DND-41 (cell line): ENCODE results near the gene OSTM1.

Source experiments
- ATAC-seq: fragments of 200-7000 bp; cut with Tn5 transposase; 3 replicates; pipeline ENCODE4 v1.9.1; 2021; ENCODE audit warnings: low read depth; ENCODE audit not compliant: insufficient read depth
- DNase-seq: peaks from one replicate; pipeline ENCODE4 v3.0.0-alpha.2; 2020
- H2AFZ ChIP-seq: 2 replicates; pipeline ENCODE4 v1.6.0; 2012; ENCODE audit warnings: low read depth, low read length
- H3K27ac ChIP-seq: 2 replicates; pipeline ENCODE4 v1.5.1; 2012; ENCODE audit warnings: low read length, inconsistent platforms
- H3K27me3 ChIP-seq: fragments of 200-600 bp; sonication (generic); 2 replicates; pipeline ENCODE4 v1.6.0; 2012; ENCODE audit warnings: low read length, mild to moderate bottlenecking, inconsistent platforms; ENCODE audit not compliant: insufficient read depth, poor library complexity
- H3K36me3 ChIP-seq: 2 replicates; pipeline ENCODE4 v1.5.1; 2012; ENCODE audit warnings: low read length, inconsistent platforms; ENCODE audit not compliant: insufficient read depth
- H3K4me1 ChIP-seq: 2 replicates; pipeline ENCODE4 v1.5.1; 2012; ENCODE audit warnings: mild to moderate bottlenecking, low read length; ENCODE audit not compliant: insufficient read depth
- H3K4me2 ChIP-seq: 2 replicates; pipeline ENCODE4 v1.6.0; 2012; ENCODE audit warnings: mild to moderate bottlenecking, moderate library complexity, low read length, inconsistent platforms; ENCODE audit not compliant: insufficient read depth
- H3K4me3 ChIP-seq, 2 experiments: fragments of 200-600 bp in 1 of 2; shearing (Covaris generic) in 1 of 2; 2 replicates each; pipeline ENCODE4 v1.5.1; 2012 to 2016; ENCODE audit warnings: inconsistent platforms in 2 of 2, low read length in 2 of 2, mild to moderate bottlenecking in 2 of 2, low read depth in 1 of 2, moderate library complexity in 1 of 2
- H3K79me2 ChIP-seq: 2 replicates; pipeline ENCODE4 v1.6.0; 2012; ENCODE audit warnings: low read length, inconsistent platforms; ENCODE audit not compliant: insufficient read depth
- H3K9ac ChIP-seq: 2 replicates; pipeline ENCODE4 v1.6.0; 2012; ENCODE audit warnings: low read depth, mild to moderate bottlenecking, inconsistent platforms, low read length, moderate library complexity
- H3K9me3 ChIP-seq: 2 replicates; pipeline ENCODE4 v1.5.1; 2012; ENCODE audit warnings: low read length, moderate library complexity, mild to moderate bottlenecking, inconsistent platforms; ENCODE audit not compliant: insufficient read depth, severe bottlenecking
- H4K20me1 ChIP-seq: 2 replicates; pipeline ENCODE4 v1.6.0; 2012; ENCODE audit warnings: low read length; ENCODE audit not compliant: insufficient read depth
- EZH2 ChIP-seq: IDR thresholded peaks from 3 replicates; pipeline ENCODE4 v1.6.1; 2012; ENCODE audit warnings: borderline replicate concordance, low read depth, mild to moderate bottlenecking, moderate library complexity, low read length, inconsistent platforms; ENCODE audit not compliant: severe bottlenecking
- TF ChIP-seq, protein P1 (sequence below): IDR thresholded peaks from 2 replicates; pipeline ENCODE4 v1.5.1; 2012; ENCODE audit warnings: borderline replicate concordance, low read length, moderate library complexity, mild to moderate bottlenecking; ENCODE audit not compliant: poor library complexity, severe bottlenecking; ENCODE audit errors: extremely low read depth

The OSTM1 gene

DNA sequence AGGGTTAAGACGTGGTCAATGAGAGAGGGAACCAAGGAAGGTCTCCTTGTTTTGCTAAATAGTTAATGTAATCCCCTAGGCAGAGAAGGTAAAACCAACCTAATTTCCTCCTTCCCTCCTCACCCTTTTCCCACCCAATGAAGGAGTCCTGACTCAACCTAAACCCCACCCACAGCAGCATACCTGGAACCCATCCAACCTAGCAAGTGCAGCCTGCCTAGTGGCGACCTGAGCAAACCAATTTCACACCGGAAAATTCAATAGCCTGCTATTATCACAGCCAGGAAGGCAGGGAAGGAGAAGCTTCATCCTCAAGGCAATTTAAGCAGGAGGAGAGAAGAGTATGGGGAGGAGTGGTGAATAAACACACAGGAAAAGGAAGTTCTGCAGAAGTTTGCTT is 46.9 kb downstream of the OSTM1 start:
- Histone ChIP-seq H4K20me1 (no peaks in the 10 kb centered on the region), H2AFZ (no peak overlapping the region), H3K4me3 (no peak overlapping the region), H3K9ac (no peak overlapping the region), H3K27me3 (no peaks in the 10 kb centered on the region), H3K4me2 (no peak overlapping the region), H3K27ac (no peak overlapping the region), H3K4me1 (no peaks in the 10 kb centered on the region), H3K79me2 (no peaks in the 10 kb centered on the region), H3K36me3 (no peaks in the 10 kb centered on the region), H3K9me3 (no peaks in the 10 kb centered on the region)
- TF ChIP-seq, protein P1, sequence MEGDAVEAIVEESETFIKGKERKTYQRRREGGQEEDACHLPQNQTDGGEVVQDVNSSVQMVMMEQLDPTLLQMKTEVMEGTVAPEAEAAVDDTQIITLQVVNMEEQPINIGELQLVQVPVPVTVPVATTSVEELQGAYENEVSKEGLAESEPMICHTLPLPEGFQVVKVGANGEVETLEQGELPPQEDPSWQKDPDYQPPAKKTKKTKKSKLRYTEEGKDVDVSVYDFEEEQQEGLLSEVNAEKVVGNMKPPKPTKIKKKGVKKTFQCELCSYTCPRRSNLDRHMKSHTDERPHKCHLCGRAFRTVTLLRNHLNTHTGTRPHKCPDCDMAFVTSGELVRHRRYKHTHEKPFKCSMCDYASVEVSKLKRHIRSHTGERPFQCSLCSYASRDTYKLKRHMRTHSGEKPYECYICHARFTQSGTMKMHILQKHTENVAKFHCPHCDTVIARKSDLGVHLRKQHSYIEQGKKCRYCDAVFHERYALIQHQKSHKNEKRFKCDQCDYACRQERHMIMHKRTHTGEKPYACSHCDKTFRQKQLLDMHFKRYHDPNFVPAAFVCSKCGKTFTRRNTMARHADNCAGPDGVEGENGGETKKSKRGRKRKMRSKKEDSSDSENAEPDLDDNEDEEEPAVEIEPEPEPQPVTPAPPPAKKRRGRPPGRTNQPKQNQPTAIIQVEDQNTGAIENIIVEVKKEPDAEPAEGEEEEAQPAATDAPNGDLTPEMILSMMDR = no peak
- no peak for TF ChIP-seq EZH2
- ATAC-seq = no peak
- DNase-seq = no peak

DNA sequence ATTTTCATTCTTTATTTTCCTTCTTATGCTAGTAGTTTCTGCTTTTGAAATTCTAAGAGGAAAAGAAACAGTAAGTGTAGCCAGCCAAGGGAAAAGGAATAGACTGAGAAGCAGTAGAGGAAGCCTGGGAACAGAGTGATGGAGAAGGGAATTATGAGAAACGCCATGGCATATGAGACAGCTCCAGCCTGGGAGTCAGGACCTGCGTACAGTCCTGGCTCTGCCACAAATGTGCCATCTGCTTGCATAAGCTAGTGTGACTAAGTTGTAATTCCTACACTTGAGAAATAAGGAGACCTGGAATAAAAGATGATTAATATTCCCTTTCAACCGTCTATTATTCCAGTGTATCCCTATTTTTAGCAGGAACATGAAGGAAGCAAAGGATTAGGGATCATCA is 47.5 kb downstream of the OSTM1 start:
- Histone ChIP-seq H3K4me1 (no peaks in the 10 kb centered on the region), H3K36me3 (no peaks in the 10 kb centered on the region), H4K20me1 (no peaks in the 10 kb centered on the region), H3K27me3 (no peaks in the 10 kb centered on the region), H2AFZ (no peak overlapping the region), H3K79me2 (no peaks in the 10 kb centered on the region), H3K27ac (no peak overlapping the region), H3K4me3 (no peak overlapping the region), H3K9me3 (no peaks in the 10 kb centered on the region), H3K4me2 (no peak overlapping the region), H3K9ac (no peak overlapping the region)
- DNase-seq (no peak), ATAC-seq (no peak)
- TF ChIP-seq, protein P1 = no peak
- TF ChIP-seq EZH2 = no peak

- H3K4me2 ChIP-seq = no peak overlapping the region
- ATAC-seq = no peak
- no peaks in the 10 kb centered on the region for H3K4me1 ChIP-seq
- no peaks in the 10 kb centered on the region for H3K36me3 ChIP-seq
- no peak overlapping the region for H3K27ac ChIP-seq
- DNase-seq = no peak
- TF ChIP-seq EZH2 = no peak
- TF ChIP-seq, protein P1 = no peak
- no peaks in the 10 kb centered on the region for H3K79me2 ChIP-seq
- no peak overlapping the region for H2AFZ ChIP-seq
- no peak overlapping the region for H3K4me3 ChIP-seq
- H3K9me3 ChIP-seq = no peaks in the 10 kb centered on the region
- H3K27me3 ChIP-seq = no peaks in the 10 kb centered on the region
- no peaks in the 10 kb centered on the region for H4K20me1 ChIP-seq
- H3K9ac ChIP-seq = no peak overlapping the region
Measured at GRCh38 chr6:108024427-108025073, 50.0 kb downstream of the OSTM1 start.
